Colonic mucosa (tissue), 4 donors: Measurements from ENCODE around the gene NDUFA11. TPM values are rescaled to one million over a fixed set of nuclear protein-coding genes. Genes with fewer than 3 reads are reported as not detected.
A peak's percentile ranks its signal among the peaks of the same experiment; 100 is the strongest.

Experiments used
- DNase-seq: peaks from one replicate; pipeline ENCODE4 v3.0.0-alpha.2; 2020
- H3K27ac ChIP-seq: fragments of 200-600 bp; one replicate; pipeline ENCODE4 v1.8.0; 2021
- H3K27me3 ChIP-seq: fragments of 200-600 bp; one replicate; pipeline ENCODE4 v1.8.0; 2021
- H3K36me3 ChIP-seq: fragments of 200-600 bp; one replicate; pipeline ENCODE4 v1.8.0; 2021
- H3K4me1 ChIP-seq: fragments of 200-600 bp; one replicate; pipeline ENCODE4 v1.8.0; 2021; ENCODE audit warnings: mild to moderate bottlenecking
- H3K4me3 ChIP-seq: fragments of 200-600 bp; one replicate; pipeline ENCODE4 v1.8.0; 2021
- H3K9ac ChIP-seq, 2 donors: one replicate each; pipeline ENCODE4 v1.7.0; 2013; ENCODE audit warnings: control low read depth in 2 of 2, low read depth in 2 of 2, low read length in 2 of 2
- H3K9me3 ChIP-seq: fragments of 200-600 bp; one replicate; pipeline ENCODE4 v1.8.0; 2021
- intact Hi-C: fragments of 100-400 bp; cut with DNase I; formaldehyde crosslinking; loops from one replicate; pipeline ENCODE4 v1.14.1; 2022
- total RNA-seq, 2 donors: library from RNA; stranded (reverse); fragmentation: NEBNext Ultra II Directional in 1 of 2; extraction: Animal tissue kit (Norgen Biotek cat#: 25700) in 1 of 2; gene quantifications; one replicate each; pipeline ENCODE4 v1.2.1, GENCODE V29; 2021
- TF ChIP-seq, protein P1 (sequence below): fragments of 200-600 bp; IDR thresholded peaks from one replicate; pipeline ENCODE4 v1.8.0; 2022; ENCODE audit warnings: antibody characterized with exemption, mild to moderate bottlenecking
- donor health status: healthy.
- donor health status: DM: no; HTN: no; CAD: no.
- donor health status: DM: no; HTN: no; CAD: no.

Gene NDUFA11
- total RNA-seq, 2 donors from 2014 or later = 188 to 228 TPM

DNA sequence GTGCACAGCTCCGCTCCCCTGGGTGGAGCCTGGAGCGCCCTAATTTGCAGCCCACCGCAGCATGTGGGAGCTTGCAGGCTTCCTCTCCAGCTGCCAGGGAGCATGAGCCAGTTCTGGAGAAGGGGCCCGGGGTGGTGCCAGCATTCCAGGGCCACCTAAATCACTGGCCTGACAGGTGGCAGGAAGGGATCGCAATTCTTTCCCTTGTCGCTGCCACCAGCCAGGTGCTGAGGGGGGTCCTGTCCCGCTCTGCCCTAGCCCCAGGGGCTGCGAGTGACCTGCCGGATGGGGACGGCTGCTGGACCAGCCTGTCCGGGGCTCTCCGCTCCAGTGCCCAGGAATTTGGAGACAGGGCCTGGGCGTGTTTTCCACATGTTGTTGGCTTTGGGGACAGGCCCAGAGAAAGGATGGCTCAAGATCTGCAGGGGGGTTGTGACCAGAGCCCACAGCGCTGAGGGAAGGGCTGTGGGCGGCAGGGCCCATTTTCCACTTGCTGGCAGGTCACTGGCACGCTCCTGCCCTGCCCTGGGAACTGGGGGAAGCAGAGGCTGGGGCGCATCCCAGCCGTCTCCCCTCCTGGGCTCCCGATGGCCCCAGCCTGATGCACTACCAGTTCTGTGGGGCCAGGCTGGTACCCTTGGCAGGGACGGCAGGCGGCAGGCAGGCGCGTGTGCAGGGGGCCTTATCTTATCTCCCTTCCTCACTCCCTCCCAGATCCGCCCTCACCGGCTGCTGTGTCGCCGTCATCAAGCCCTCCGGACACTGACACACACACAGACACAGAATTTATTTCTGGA, 9.5 kb downstream of the NDUFA11 start:
- intact Hi-C loops = loop anchor here (2.0 to 5.0 kb wide), 2 partner anchors 72 to 89 kb away; partner anchors contain the start of gene NRTN
- TF ChIP-seq, protein P1, sequence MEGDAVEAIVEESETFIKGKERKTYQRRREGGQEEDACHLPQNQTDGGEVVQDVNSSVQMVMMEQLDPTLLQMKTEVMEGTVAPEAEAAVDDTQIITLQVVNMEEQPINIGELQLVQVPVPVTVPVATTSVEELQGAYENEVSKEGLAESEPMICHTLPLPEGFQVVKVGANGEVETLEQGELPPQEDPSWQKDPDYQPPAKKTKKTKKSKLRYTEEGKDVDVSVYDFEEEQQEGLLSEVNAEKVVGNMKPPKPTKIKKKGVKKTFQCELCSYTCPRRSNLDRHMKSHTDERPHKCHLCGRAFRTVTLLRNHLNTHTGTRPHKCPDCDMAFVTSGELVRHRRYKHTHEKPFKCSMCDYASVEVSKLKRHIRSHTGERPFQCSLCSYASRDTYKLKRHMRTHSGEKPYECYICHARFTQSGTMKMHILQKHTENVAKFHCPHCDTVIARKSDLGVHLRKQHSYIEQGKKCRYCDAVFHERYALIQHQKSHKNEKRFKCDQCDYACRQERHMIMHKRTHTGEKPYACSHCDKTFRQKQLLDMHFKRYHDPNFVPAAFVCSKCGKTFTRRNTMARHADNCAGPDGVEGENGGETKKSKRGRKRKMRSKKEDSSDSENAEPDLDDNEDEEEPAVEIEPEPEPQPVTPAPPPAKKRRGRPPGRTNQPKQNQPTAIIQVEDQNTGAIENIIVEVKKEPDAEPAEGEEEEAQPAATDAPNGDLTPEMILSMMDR = no peak
- no peaks in the 10 kb centered on the region for H3K36me3 ChIP-seq
- H3K4me1 ChIP-seq = no peaks in the 10 kb centered on the region
- H3K4me3 ChIP-seq = no peak overlapping the region
- H3K9me3 ChIP-seq = no peaks in the 10 kb centered on the region
- peaks cover 5% of the 10 kb centered on the region for H3K27me3 ChIP-seq
- no peak overlapping the region for H3K9ac ChIP-seq
- no peak for DNase-seq
- H3K27ac ChIP-seq = no peak overlapping the region

DNA sequence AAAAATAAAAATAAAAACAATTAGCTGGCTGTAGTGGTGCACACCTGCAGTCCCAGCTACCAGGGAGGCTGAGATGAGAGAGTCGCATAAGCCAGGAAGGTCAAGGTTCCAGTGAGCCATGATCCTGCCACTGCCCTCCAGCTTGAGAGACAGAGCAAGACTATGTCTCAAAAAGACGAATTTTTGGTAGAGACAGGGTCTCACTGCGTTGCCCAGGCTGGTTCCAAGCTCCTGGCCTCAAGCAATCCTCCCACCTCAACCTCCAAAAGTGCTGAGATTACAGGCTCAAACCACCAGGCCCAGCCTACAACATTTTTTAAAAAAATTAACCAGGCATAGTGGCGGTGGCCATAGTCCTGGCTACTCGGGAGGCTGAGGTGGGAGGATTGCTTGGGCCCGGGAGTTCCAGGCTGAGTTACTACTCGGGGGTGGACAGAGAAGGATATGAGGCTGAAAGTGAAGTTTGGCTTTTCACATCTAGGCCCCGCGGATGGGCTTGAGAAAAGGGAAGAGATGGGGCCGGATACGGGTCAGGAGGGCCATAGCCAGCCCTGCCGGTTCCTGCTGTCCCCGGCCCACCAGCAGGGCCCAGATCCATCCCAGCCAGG, 10.2 kb downstream of the NDUFA11 start:
- Histone ChIP-seq H3K9me3 (no peaks in the 10 kb centered on the region), H3K27ac (no peak overlapping the region), H3K36me3 (no peaks in the 10 kb centered on the region), H3K4me1 (no peaks in the 10 kb centered on the region), H3K4me3 (no peak overlapping the region), H3K27me3 (peaks cover 5% of the 10 kb centered on the region), H3K9ac (no peak overlapping the region)
- no peak for DNase-seq
- intact Hi-C loops = loop anchor here (2.0 to 5.0 kb wide), 2 partner anchors 71 to 89 kb away; partner anchors contain the start of gene NRTN
- TF ChIP-seq, protein P1 = no peak

DNA sequence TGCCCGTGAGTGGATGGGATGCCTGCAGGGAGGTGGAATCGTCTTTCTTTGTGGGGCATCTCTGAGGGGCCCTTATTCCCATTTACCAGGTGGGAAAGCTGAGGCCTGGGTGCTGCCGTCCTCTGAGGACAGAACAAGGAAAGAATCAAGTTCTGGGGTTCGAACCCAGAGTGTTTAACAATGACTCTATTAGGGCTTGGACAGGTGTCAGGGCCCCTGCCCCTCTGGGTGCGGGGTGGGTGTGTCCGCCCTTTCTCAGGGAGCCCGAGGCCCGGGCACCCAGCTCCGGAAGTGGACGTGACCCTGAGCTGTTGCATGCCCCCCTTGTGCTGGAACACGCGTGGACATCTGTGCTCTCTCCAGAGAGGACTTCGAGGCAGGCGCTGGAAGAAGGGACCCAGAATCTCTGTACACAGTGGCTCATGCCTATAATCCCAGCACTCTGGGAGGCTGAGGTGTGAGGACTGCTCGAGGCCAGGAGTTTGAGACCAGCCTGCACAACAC, 10.8 kb downstream of the NDUFA11 start:
- TF ChIP-seq, protein P1 = no peak
- no peak overlapping the region for H3K9ac ChIP-seq
- intact Hi-C loops = loop anchor here (2.0 to 5.0 kb wide), 2 partner anchors 71 to 88 kb away; partner anchors contain the start of gene NRTN
- peaks cover 5% of the 10 kb centered on the region for H3K27me3 ChIP-seq
- no peaks in the 10 kb centered on the region for H3K4me1 ChIP-seq
- H3K4me3 ChIP-seq = no peak overlapping the region
- H3K36me3 ChIP-seq = no peaks in the 10 kb centered on the region
- no peak overlapping the region for H3K27ac ChIP-seq
- DNase-seq = no peak
- no peaks in the 10 kb centered on the region for H3K9me3 ChIP-seq

DNA sequence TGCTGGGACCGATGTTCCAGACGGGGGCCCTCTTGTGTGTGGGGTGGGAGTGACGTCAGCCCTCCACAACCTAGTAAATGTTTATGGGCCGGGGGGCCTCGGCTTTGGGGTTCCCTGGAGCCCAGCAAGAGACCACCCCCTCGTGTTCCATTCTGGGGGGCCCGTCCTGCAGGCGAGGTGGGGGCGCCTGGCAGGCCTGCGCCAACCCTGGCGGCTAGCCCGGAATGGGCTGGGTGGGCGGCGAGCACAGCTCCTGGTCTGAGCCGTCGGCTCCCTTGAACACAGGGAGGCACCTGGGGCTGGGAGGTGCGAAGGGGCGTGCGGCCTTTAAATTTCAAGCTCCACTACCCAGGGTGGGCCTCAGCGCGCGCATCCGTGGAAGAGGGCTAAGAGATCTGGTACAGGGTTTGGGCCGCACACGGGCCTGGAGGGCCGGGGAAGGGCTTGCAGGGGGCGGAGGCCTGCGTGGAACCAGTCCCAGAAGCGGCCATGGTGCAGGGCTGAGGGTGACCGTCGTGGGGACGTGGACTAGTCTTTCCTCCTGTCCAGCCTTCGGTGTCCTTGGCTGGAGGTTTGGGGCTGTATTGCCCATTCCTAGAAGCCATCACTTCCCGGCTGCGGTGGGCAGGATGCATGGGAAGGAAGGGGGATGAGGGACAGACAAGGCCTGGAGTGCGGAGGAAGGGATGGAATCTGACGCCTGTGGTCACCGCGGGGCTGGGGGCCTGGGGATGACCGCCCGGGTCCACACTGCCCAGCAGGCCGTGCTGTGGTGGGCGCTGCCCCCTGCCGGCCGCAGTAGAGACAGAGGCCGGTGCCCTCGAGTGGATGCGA, 11.4 kb downstream of the NDUFA11 start:
- peak overlapping the region in 1 of 2 donors; percentile 3 for H3K9ac ChIP-seq
- no peaks in the 10 kb centered on the region for H3K4me1 ChIP-seq
- no peak overlapping the region for H3K27ac ChIP-seq
- no peaks in the 10 kb centered on the region for H3K36me3 ChIP-seq
- no peak overlapping the region for H3K4me3 ChIP-seq
- TF ChIP-seq, protein P1 = peak; percentile 60
- intact Hi-C loops = loop anchor here (2.0 to 5.0 kb wide), 2 partner anchors 70 to 87 kb away; partner anchors contain the start of gene NRTN
- peak; percentile 48 for DNase-seq
- no peaks in the 10 kb centered on the region for H3K9me3 ChIP-seq
- H3K27me3 ChIP-seq = peaks cover 5% of the 10 kb centered on the region

DNA sequence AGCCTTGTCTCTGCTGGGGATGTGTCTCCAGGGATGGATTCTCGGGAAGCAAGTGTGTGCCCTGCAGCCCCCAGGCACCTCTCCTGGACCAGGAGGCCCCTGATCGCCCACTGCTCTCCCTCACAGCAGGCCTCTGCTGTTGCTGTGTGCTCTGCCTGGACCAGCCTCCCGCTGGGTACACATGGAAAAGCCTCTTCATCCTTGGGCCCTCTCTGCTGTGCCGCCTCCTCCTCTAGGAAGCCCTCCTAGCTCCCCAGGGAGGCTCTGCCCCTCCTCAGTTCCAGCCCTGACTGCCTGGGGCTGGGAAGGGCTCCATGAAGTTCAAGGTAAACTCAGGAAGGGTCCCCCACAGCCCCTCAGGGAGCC, 12.0 kb downstream of the NDUFA11 start:
- intact Hi-C loops = loop anchor here (5.0 kb wide), 1 partner anchor 69 kb away; no protein-coding TSS in a partner anchor
- H3K9ac ChIP-seq = no peak overlapping the region

More for the DNA sequence above, 12.0 kb downstream of the NDUFA11 start:
- TF ChIP-seq, protein P1 = no peak
- H3K27ac ChIP-seq = no peak overlapping the region
- H3K4me3 ChIP-seq = no peak overlapping the region
- DNase-seq = no peak
- no peaks in the 10 kb centered on the region for H3K36me3 ChIP-seq
- H3K9me3 ChIP-seq = no peaks in the 10 kb centered on the region
- no peaks in the 10 kb centered on the region for H3K4me1 ChIP-seq
- peaks cover 5% of the 10 kb centered on the region for H3K27me3 ChIP-seq
